ENCODE results near the gene KIF16B. TPM values are rescaled to one million over a fixed set of nuclear protein-coding genes. Genes with fewer than 3 reads are reported as not detected.

Gene KIF16B
- total and polyA plus RNA-seq, 10 of the 15 experiments (the other 5 are each of a cell fraction or from before 2014, with no cell fraction given) = 0.21 to 5.2 (median 3.0) TPM

GRCh38 chr20:16611817-16612216 is 38.6 kb upstream of the KIF16B start:
- ChIA-PET RAD21 (ENCODE audit: unreplicated experiment) (no interaction called here), POLR2A (no interaction called here)
- intact Hi-C loops (cut with micrococcal nuclease; ENCODE audit: unreplicated experiment) = no loop called here

More at GRCh38 chr20:16611817-16612216, 38.6 kb upstream of the KIF16B start:
- SMC1A ChIA-PET (ENCODE audit: uncharacterized antibody, unreplicated experiment) = interaction anchor here (0.7 kb wide), 1 partner anchor 15 kb away, joined by 3 read pairs; no protein-coding TSS in a partner anchor
- H3K4me2 ChIP-seq (ENCODE audit: control insufficient read depth, insufficient read depth) = no peak overlapping the region
- no peaks in the 10 kb centered on the region for H3K27me3 ChIP-seq (replicated peaks in 1 of 2; ENCODE audit: control insufficient read depth in 2 of 2, insufficient read depth in 2 of 2, low read length in 1 of 2)
- BruUV-seq (replicated peaks) = no TSS peak
- ATAC-seq (no peak), FAIRE-seq (no peak), DNase-seq (ENCODE audit: low read depth, low spot score) (no peak)
- no peak for TF ChIP-seq BHLHE40 (IDR thresholded peaks at IDR 0.05; ENCODE audit: borderline replicate concordance in 1 of 2, low read depth in 2 of 2, low read length in 1 of 2)
- TF ChIP-seq TARDBP (IDR thresholded peaks at IDR 0.05; ENCODE audit: borderline replicate concordance) = no peak
- no peak for TF ChIP-seq DPF2 (IDR thresholded peaks at IDR 0.05)
- no peak for TF ChIP-seq NKRF (conservative IDR thresholded peaks at IDR 0.05)
- no peak for TF ChIP-seq EP300 (IDR thresholded peaks at IDR 0.05; ENCODE audit: borderline replicate concordance in 1 of 2, control insufficient read depth in 1 of 2, low read depth in 2 of 2, low read length in 2 of 2)
- no peak for TF ChIP-seq ASH2L (IDR thresholded peaks at IDR 0.05; ENCODE audit: borderline replicate concordance, low read depth)
- H3K79me2 ChIP-seq (ENCODE audit: control insufficient read depth, insufficient read depth, low read length) = no peaks in the 10 kb centered on the region
- H3K36me3 ChIP-seq (ENCODE audit: control insufficient read depth in 2 of 2, insufficient read depth in 2 of 2, low read length in 1 of 2) = no peaks in the 10 kb centered on the region
- no peak overlapping the region for H2AFZ ChIP-seq (ENCODE audit: control insufficient read depth, low read depth, low read length)
- H3K4me3 ChIP-seq = no peak overlapping the region
- no peaks in the 10 kb centered on the region; the same call in 2 of the 3 replicates for H3K9me3 ChIP-seq (replicated peaks; ENCODE audit: control insufficient read depth, insufficient read depth, low read length)
- CTCF ChIA-PET = no interaction called here
- H3K9ac ChIP-seq (ENCODE audit: control insufficient read depth, insufficient read depth, low read length) = no peak overlapping the region
- no peaks in the 10 kb centered on the region for H3K4me1 ChIP-seq (ENCODE audit: control insufficient read depth, insufficient read depth, low read length)
- H3K27ac ChIP-seq (ENCODE audit: control insufficient read depth, insufficient read depth) = no peak overlapping the region
- no peaks in the 10 kb centered on the region for H4K20me1 ChIP-seq (ENCODE audit: control insufficient read depth, insufficient read depth)
- in situ Hi-C loops (cut with MboI) = no loop called here
- 58% methylated on average over 6 of the region's 6 CpGs for WGBS (ENCODE audit: insufficient coverage, insufficient replicate concordance, low lambda C conversion rate, missing lambda C conversion rate)

Measured in GM12878 (cell line).